ENCODE data around the gene CRIM1. TPM values are rescaled to one million over a fixed set of nuclear protein-coding genes. Genes with fewer than 3 reads are reported as not detected.

CRIM1 gene
- total and polyA plus RNA-seq, 4 donors = 2.2 to 22.1 (median 9.6) TPM

DNA sequence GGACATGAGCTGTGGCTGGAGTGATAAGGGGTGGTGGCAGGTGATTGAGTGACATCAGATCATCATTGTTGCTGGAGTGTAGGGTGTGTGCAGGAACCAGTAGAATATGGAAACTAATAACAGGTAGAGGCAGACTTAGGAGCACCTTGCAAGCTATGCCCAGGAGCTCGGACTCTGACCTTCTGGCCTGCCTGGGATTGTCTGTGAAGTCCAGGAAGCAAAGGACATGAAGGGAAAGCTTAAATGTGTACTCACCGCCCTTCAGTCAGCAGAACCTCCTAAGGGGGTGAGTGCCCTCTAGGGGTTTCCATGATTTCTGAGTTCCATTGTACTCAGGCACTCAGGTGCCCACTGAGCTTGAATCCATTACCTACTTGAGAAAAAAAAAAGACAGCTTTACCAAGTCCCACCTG is 104.2 kb downstream of the CRIM1 start:
- H3K27ac ChIP-seq (ENCODE audit: low read depth in 1 of 2, low read length in 2 of 2) = no peak overlapping the region
- H3K4me1 ChIP-seq (ENCODE audit: control insufficient read depth in 4 of 4, insufficient read depth in 4 of 4, low read length in 3 of 4) = no peaks in the 10 kb centered on the region
- H3K9ac ChIP-seq (ENCODE audit: low read depth in 1 of 2, low read length in 2 of 2) = no peak overlapping the region
- no peaks in the 10 kb centered on the region for H3K36me3 ChIP-seq (ENCODE audit: control insufficient read depth in 4 of 4, insufficient read depth in 3 of 4, low read depth in 1 of 4, low read length in 3 of 4)
- H3K9me3 ChIP-seq (ENCODE audit: control insufficient read depth in 4 of 4, low read length in 3 of 4) = no peaks in the 10 kb centered on the region
- no peaks in the 10 kb centered on the region for H3K27me3 ChIP-seq (ENCODE audit: control insufficient read depth in 4 of 4, insufficient read depth in 4 of 4, low read length in 3 of 4)
- no peak overlapping the region for H3K4me3 ChIP-seq (ENCODE audit: low read depth in 1 of 3, low read length in 3 of 3)
- DNase-seq (ENCODE audit: low spot score) = no peak
- TF ChIP-seq, protein P1, sequence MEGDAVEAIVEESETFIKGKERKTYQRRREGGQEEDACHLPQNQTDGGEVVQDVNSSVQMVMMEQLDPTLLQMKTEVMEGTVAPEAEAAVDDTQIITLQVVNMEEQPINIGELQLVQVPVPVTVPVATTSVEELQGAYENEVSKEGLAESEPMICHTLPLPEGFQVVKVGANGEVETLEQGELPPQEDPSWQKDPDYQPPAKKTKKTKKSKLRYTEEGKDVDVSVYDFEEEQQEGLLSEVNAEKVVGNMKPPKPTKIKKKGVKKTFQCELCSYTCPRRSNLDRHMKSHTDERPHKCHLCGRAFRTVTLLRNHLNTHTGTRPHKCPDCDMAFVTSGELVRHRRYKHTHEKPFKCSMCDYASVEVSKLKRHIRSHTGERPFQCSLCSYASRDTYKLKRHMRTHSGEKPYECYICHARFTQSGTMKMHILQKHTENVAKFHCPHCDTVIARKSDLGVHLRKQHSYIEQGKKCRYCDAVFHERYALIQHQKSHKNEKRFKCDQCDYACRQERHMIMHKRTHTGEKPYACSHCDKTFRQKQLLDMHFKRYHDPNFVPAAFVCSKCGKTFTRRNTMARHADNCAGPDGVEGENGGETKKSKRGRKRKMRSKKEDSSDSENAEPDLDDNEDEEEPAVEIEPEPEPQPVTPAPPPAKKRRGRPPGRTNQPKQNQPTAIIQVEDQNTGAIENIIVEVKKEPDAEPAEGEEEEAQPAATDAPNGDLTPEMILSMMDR (IDR thresholded peaks at IDR 0.05; ENCODE audit: low read depth, low read length, missing input control) = peak; percentile 6
- TF ChIP-seq RAD21 (IDR thresholded peaks at IDR 0.05) = peak; percentile 44 to 56
- no peak for TF ChIP-seq GABPA (IDR thresholded peaks at IDR 0.05 in 1 of 2, conservative IDR thresholded peaks at IDR 0.05 in 1 of 2)
- WGBS = 42% methylated on average over 2 of the region's 2 CpGs

DNA sequence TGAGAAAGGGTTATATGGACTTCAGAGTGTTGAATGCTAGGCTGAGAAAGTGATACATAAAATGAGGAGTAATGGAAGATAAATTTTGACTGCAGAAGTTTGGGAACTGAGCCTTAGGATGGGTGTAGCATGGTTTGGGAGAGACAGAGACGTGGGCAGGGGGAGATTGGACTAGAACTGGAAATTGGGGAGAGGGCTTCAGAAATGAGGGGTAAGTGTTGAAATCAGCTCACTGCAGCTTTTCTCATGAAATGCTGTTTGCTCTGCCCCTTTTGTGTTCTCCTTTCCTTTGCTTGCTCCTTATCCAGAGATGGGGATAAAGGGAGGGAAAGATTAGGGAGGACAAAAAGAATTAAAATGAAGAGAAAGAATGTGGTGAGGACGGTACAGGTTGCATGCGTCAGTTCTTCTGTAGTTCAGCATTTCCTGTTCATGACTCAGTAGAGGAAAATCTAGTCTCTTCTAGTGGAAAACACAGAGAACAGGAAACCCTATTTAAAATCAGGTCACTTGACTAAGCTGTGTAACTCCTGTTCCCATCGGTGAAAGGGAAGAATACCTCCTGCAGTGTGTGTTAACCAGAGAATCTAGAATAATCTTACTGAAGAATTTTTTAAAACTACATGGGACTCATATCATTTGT is 105.6 kb downstream of the CRIM1 start:
- Histone ChIP-seq H3K36me3 (ENCODE audit: control insufficient read depth in 4 of 4, insufficient read depth in 3 of 4, low read depth in 1 of 4, low read length in 3 of 4) (no peaks in the 10 kb centered on the region), H3K4me3 (ENCODE audit: low read depth in 1 of 3, low read length in 3 of 3) (no peak overlapping the region), H3K9me3 (ENCODE audit: control insufficient read depth in 4 of 4, low read length in 3 of 4) (no peaks in the 10 kb centered on the region), H3K27ac (ENCODE audit: low read depth in 1 of 2, low read length in 2 of 2) (peak overlapping the region in 1 of 2 donors; percentile 36), H3K9ac (ENCODE audit: low read depth in 1 of 2, low read length in 2 of 2) (no peak overlapping the region), H3K27me3 (ENCODE audit: control insufficient read depth in 4 of 4, insufficient read depth in 4 of 4, low read length in 3 of 4) (no peaks in the 10 kb centered on the region), H3K4me1 (ENCODE audit: control insufficient read depth in 4 of 4, insufficient read depth in 4 of 4, low read length in 3 of 4) (no peaks in the 10 kb centered on the region)
- TF ChIP-seq JUND (IDR thresholded peaks at IDR 0.05) (peak in 1 of 2 donors; percentile 44), SP1 (IDR thresholded peaks at IDR 0.05) (no peak)
- WGBS = 50% methylated on average over 4 of the region's 4 CpGs
- DNase-seq (ENCODE audit: low spot score) = no peak

- Histone ChIP-seq H3K4me1 (ENCODE audit: control insufficient read depth in 4 of 4, insufficient read depth in 4 of 4, low read length in 3 of 4) (no peaks in the 10 kb centered on the region), H3K9me3 (ENCODE audit: control insufficient read depth in 4 of 4, low read length in 3 of 4) (no peaks in the 10 kb centered on the region), H3K36me3 (ENCODE audit: control insufficient read depth in 4 of 4, insufficient read depth in 3 of 4, low read depth in 1 of 4, low read length in 3 of 4) (no peaks in the 10 kb centered on the region), H3K27me3 (ENCODE audit: control insufficient read depth in 4 of 4, insufficient read depth in 4 of 4, low read length in 3 of 4) (no peaks in the 10 kb centered on the region), H3K4me3 (ENCODE audit: low read depth in 1 of 3, low read length in 3 of 3) (no peak overlapping the region), H3K27ac (ENCODE audit: low read depth in 1 of 2, low read length in 2 of 2) (no peak overlapping the region), H3K9ac (ENCODE audit: low read depth in 1 of 2, low read length in 2 of 2) (no peak overlapping the region)
- WGBS = 90% methylated on average over 6 of the region's 6 CpGs
- no peak for DNase-seq (ENCODE audit: low spot score)
- TF ChIP-seq REST (IDR thresholded peaks at IDR 0.05) (no peak), TAF1 (conservative IDR thresholded peaks at IDR 0.05) (no peak), HNF4A (conservative IDR thresholded peaks at IDR 0.05) (no peak), RXRA (IDR thresholded peaks at IDR 0.05) (no peak)
- TF ChIP-seq, protein P2, sequence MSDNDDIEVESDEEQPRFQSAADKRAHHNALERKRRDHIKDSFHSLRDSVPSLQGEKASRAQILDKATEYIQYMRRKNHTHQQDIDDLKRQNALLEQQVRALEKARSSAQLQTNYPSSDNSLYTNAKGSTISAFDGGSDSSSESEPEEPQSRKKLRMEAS (IDR thresholded peaks at IDR 0.05) = no peak
These were observed 106.8 kb downstream of the CRIM1 start for GRCh38 chr2:36462311-36462935.
